DOHH2 (cell line): ENCODE measurements around the gene TAF4.

ENCODE experiments used
- H3F3A ChIP-seq: fragments of 200-600 bp; sonication (generic), shearing (Covaris generic); 2 replicates; pipeline ENCODE4 v1.6.0; 2016; ENCODE audit warnings: antibody characterized with exemption, mild to moderate bottlenecking; ENCODE audit not compliant: control insufficient read depth, insufficient read depth
- H3K27ac ChIP-seq: fragments of 200-600 bp; sonication (generic); 2 replicates; pipeline ENCODE4 v1.5.1; 2014; ENCODE audit warnings: low read depth, mild to moderate bottlenecking, low read length, moderate library complexity
- H3K27me3 ChIP-seq: fragments of 200-600 bp; sonication (generic); 2 replicates; pipeline ENCODE4 v1.6.1; 2014; ENCODE audit warnings: mild to moderate bottlenecking, low read length, mixed read lengths; ENCODE audit not compliant: control insufficient read depth
- H3K36me3 ChIP-seq: fragments of 200-600 bp; sonication (generic); 2 replicates; pipeline ENCODE4 v1.6.1; 2014; ENCODE audit warnings: mild to moderate bottlenecking, low read length, moderate library complexity, mixed read lengths; ENCODE audit not compliant: control insufficient read depth
- H3K4me1 ChIP-seq: fragments of 200-600 bp; sonication (generic); 2 replicates; pipeline ENCODE4 v1.6.1; 2014; ENCODE audit warnings: mild to moderate bottlenecking, low read length, mixed read lengths; ENCODE audit not compliant: control insufficient read depth
- H3K4me2 ChIP-seq: fragments of 200-600 bp; sonication (generic); 2 replicates; pipeline ENCODE4 v1.6.0; 2014; ENCODE audit warnings: mild to moderate bottlenecking, low read length, moderate library complexity
- H3K4me3 ChIP-seq: fragments of 200-600 bp; sonication (generic); 2 replicates; pipeline ENCODE4 v1.5.1; 2014; ENCODE audit warnings: mild to moderate bottlenecking, low read length, mixed read lengths
- H3K79me2 ChIP-seq: fragments of 200-600 bp; sonication (generic); 2 replicates; pipeline ENCODE4 v1.6.1; 2014; ENCODE audit warnings: mild to moderate bottlenecking, low read length, mixed read lengths; ENCODE audit not compliant: control insufficient read depth
- H3K9me2 ChIP-seq: fragments of 200-600 bp; sonication (generic); replicated peaks from 2 replicates; pipeline ENCODE4 v1.6.1; 2014; ENCODE audit warnings: mild to moderate bottlenecking, low read length, mixed read lengths; ENCODE audit not compliant: control insufficient read depth
- H3K9me3 ChIP-seq: fragments of 200-600 bp; sonication (generic); 2 replicates; pipeline ENCODE4 v1.6.1; 2014; ENCODE audit warnings: antibody characterized with exemption, low read length, mixed read lengths; ENCODE audit not compliant: control insufficient read depth, insufficient read depth
- H4K20me1 ChIP-seq: fragments of 200-600 bp; sonication (generic); 2 replicates; pipeline ENCODE4 v1.6.0; 2014; ENCODE audit warnings: low read depth, mild to moderate bottlenecking, antibody characterized with exemption, low read length, moderate library complexity; ENCODE audit not compliant: control insufficient read depth, insufficient read depth
- EZH2phosphoT487 ChIP-seq: fragments of 200-600 bp; sonication (generic); IDR thresholded peaks from 2 replicates; pipeline ENCODE4 v1.6.1; 2017; ENCODE audit warnings: borderline replicate concordance, mild to moderate bottlenecking, antibody characterized with exemption, low read length, moderate library complexity, mixed read lengths
- TF ChIP-seq, protein P1 (sequence below): fragments of 200-600 bp; sonication (generic); IDR thresholded peaks from one replicate; pipeline ENCODE4 v1.5.1; 2014; ENCODE audit warnings: antibody characterized with exemption, mild to moderate bottlenecking, low read depth, low read length; ENCODE audit not compliant: poor library complexity, severe bottlenecking

Gene TAF4

DNA sequence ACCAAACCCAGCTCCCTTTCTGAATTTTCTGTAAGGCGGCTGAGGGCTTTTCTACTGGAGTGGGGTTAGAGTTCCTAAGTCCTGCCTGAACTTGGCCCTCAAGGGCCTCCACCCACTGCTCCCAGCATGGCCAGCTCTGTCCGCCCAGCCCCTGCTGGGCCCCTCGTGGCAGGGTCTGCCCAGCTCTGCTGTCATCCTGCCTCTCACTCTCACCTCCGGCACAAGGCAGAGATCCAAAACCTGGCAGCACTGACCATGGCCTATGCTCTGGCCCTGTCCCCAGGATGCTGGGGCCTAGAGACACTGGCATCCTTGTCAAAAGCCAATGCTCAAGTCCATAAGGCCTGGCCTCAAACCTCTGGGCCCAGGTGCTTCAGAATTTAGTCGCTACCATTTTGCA lies 61.1 kb downstream of the TAF4 start:
- no peaks in the 10 kb centered on the region for H3K27me3 ChIP-seq
- H3K9me3 ChIP-seq = no peaks in the 10 kb centered on the region
- no peak overlapping the region for H3K4me3 ChIP-seq
- H3K9me2 ChIP-seq = no peaks in the 10 kb centered on the region
- no peaks in the 10 kb centered on the region for H4K20me1 ChIP-seq
- no peak overlapping the region for H3K27ac ChIP-seq
- no peaks in the 10 kb centered on the region for H3F3A ChIP-seq
- TF ChIP-seq, protein P1, sequence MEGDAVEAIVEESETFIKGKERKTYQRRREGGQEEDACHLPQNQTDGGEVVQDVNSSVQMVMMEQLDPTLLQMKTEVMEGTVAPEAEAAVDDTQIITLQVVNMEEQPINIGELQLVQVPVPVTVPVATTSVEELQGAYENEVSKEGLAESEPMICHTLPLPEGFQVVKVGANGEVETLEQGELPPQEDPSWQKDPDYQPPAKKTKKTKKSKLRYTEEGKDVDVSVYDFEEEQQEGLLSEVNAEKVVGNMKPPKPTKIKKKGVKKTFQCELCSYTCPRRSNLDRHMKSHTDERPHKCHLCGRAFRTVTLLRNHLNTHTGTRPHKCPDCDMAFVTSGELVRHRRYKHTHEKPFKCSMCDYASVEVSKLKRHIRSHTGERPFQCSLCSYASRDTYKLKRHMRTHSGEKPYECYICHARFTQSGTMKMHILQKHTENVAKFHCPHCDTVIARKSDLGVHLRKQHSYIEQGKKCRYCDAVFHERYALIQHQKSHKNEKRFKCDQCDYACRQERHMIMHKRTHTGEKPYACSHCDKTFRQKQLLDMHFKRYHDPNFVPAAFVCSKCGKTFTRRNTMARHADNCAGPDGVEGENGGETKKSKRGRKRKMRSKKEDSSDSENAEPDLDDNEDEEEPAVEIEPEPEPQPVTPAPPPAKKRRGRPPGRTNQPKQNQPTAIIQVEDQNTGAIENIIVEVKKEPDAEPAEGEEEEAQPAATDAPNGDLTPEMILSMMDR = no peak
- no peak for TF ChIP-seq EZH2phosphoT487
- H3K79me2 ChIP-seq = no peaks in the 10 kb centered on the region
- no peaks in the 10 kb centered on the region for H3K4me1 ChIP-seq
- peaks cover 89% of the 10 kb centered on the region for H3K36me3 ChIP-seq
- no peak overlapping the region for H3K4me2 ChIP-seq

DNA sequence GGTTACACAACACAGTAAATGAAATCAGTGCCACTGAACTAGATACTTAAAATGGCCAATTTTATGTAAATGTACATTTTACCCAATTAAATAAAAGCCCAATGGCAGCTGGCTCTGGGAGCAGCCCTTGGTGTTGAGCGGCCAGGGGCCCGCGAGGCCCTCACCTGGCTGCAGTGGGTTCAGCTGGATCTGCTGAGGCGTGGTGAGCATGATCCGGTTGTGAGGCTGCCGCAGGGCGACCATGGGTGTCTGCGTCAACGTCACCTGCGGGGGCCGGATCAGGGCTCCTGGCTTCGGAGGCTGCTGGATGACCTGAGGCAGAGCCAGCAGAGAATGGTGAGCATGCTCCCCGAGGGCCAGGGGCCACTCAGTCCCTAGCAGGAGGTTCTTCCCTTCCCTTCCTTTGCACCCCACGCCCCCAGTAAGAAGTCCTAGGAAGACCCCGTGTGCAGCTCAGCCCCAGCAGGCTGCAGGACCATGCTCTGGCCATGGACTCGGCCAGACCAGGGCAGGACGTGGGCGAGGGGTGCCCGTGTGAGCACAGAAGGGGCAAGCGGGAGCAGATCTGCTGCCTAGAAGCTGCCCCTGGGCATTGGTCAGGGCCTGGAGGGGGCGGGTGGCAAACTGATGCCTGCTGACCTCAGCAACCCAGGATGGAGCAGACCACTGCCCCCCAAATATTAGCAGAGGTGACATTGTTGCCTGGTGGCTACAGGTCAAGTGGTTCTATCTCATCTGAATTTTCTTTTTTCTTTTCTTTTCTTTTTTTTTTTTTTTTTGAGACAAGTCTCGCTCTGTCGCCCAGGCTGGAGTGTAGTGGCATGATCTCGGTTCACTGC lies 61.9 kb downstream of the TAF4 start:
- H4K20me1 ChIP-seq = no peaks in the 10 kb centered on the region
- H3K9me3 ChIP-seq = no peaks in the 10 kb centered on the region
- TF ChIP-seq EZH2phosphoT487 = no peak
- TF ChIP-seq, protein P1 = no peak
- no peaks in the 10 kb centered on the region for H3F3A ChIP-seq
- H3K4me3 ChIP-seq = no peak overlapping the region
- no peak overlapping the region for H3K27ac ChIP-seq
- no peaks in the 10 kb centered on the region for H3K27me3 ChIP-seq
- no peaks in the 10 kb centered on the region for H3K9me2 ChIP-seq
- H3K4me1 ChIP-seq = no peaks in the 10 kb centered on the region
- H3K79me2 ChIP-seq = no peaks in the 10 kb centered on the region
- H3K4me2 ChIP-seq = no peak overlapping the region
- H3K36me3 ChIP-seq = peaks cover 89% of the 10 kb centered on the region

DNA sequence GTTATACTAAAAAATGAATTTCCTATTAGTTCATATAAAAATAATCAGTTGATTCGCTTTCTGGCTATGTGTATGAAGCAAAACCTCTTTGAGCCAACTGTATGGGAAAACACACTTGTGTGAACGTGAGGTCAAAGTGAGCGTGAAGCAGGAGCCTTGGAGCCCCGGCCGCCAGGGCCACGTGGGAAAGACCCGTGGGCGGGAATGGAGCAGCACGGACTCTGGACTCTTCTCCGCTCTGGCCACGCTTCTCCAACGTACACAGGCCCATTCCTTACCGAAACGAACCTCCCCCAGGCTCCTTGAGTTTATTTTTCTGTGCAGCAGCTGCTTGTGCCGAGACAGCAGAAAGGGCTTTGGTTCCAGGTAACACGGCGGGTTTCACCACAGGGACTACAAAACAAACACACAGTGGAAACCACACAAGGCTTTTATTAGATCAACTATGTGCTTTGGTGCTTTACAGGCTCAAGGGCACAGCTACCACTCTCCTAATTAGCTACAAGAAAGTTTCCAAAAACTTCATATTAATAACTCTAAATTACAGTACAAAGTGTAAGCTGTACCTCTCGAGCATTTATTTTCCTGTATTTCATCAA lies 62.7 kb downstream of the TAF4 start:
- Histone ChIP-seq H3K4me2 (no peak overlapping the region), H3F3A (no peaks in the 10 kb centered on the region), H3K27ac (no peak overlapping the region), H3K36me3 (peaks cover 89% of the 10 kb centered on the region), H4K20me1 (no peaks in the 10 kb centered on the region), H3K27me3 (no peaks in the 10 kb centered on the region), H3K9me3 (no peaks in the 10 kb centered on the region), H3K4me1 (peaks cover 4% of the 10 kb centered on the region; the same call in 1 of the 2 replicates), H3K4me3 (no peak overlapping the region), H3K79me2 (no peaks in the 10 kb centered on the region), H3K9me2 (no peaks in the 10 kb centered on the region)
- TF ChIP-seq, protein P1 = no peak
- no peak for TF ChIP-seq EZH2phosphoT487
